ENCODE measurements around the gene PTPRZ1.

PTPRZ1 gene

GRCh38 chr7:121954803-121955202 is 81.8 kb downstream of the PTPRZ1 start:
- DNase-seq (ENCODE audit: low read depth in 2 of 2), result no peak

- no peak for DNase-seq (ENCODE audit: low read depth in 2 of 2)
Observed at GRCh38 chr7:121957626-121958025, 84.7 kb downstream of the PTPRZ1 start.

GRCh38 chr7:121960678-121961077 is 87.7 kb downstream of the PTPRZ1 start:
- DNase-seq (ENCODE audit: low read depth in 2 of 2), result no peak

- no peak for DNase-seq (ENCODE audit: low read depth in 2 of 2)
Observed at GRCh38 chr7:121961089-121961867, 88.3 kb downstream of the PTPRZ1 start.

- DNase-seq (ENCODE audit: low read depth in 2 of 2), result no peak
Observed at GRCh38 chr7:121966276-121966934, 93.4 kb downstream of the PTPRZ1 start.

GRCh38 chr7:121966935-121967332 is 94.0 kb downstream of the PTPRZ1 start:
- DNase-seq (ENCODE audit: low read depth in 2 of 2), result no peak

- DNase-seq (ENCODE audit: low read depth in 2 of 2), result no peak
Observed at GRCh38 chr7:121985476-121986030, 112.6 kb downstream of the PTPRZ1 start.

GRCh38 chr7:121992068-121992467 is 119.1 kb downstream of the PTPRZ1 start:
- DNase-seq (ENCODE audit: low read depth in 2 of 2), result no peak

- DNase-seq (ENCODE audit: low read depth in 2 of 2), result no peak
Observed at GRCh38 chr7:121994625-121995410, 121.9 kb downstream of the PTPRZ1 start.

GRCh38 chr7:122006687-122007086 is 133.7 kb downstream of the PTPRZ1 start:
- no peak for DNase-seq (ENCODE audit: low read depth in 2 of 2)

- no peak for DNase-seq (ENCODE audit: low read depth in 2 of 2)
Observed at GRCh38 chr7:122010116-122010515, 137.2 kb downstream of the PTPRZ1 start.

GRCh38 chr7:122013065-122013464 is 140.1 kb downstream of the PTPRZ1 start:
- no peak for DNase-seq (ENCODE audit: low read depth in 2 of 2)

GRCh38 chr7:122013630-122014029 is 140.7 kb downstream of the PTPRZ1 start:
- DNase-seq (ENCODE audit: low read depth in 2 of 2), result no peak

- no peak for DNase-seq (ENCODE audit: low read depth in 2 of 2)
Observed at GRCh38 chr7:122014697-122015096, 141.7 kb downstream of the PTPRZ1 start.

GRCh38 chr7:122018032-122018431 is 145.1 kb downstream of the PTPRZ1 start:
- DNase-seq (ENCODE audit: low read depth in 2 of 2), result no peak

- DNase-seq (ENCODE audit: low read depth in 2 of 2), result no peak
Observed at GRCh38 chr7:122027058-122027457, 154.1 kb downstream of the PTPRZ1 start.

- no peak for DNase-seq (ENCODE audit: low read depth in 2 of 2)
Observed at GRCh38 chr7:122033641-122034040, 160.7 kb downstream of the PTPRZ1 start.

GRCh38 chr7:122035876-122036275 is 162.9 kb downstream of the PTPRZ1 start:
- no peak for DNase-seq (ENCODE audit: low read depth in 2 of 2)

- no peak for DNase-seq (ENCODE audit: low read depth in 2 of 2)
Observed at GRCh38 chr7:122038134-122038533, 165.2 kb downstream of the PTPRZ1 start.

GRCh38 chr7:122038904-122039303 is 165.9 kb downstream of the PTPRZ1 start:
- DNase-seq (ENCODE audit: low read depth in 2 of 2), result no peak

- no peak for DNase-seq (ENCODE audit: low read depth in 2 of 2)
Observed at GRCh38 chr7:122040147-122040546, 167.2 kb downstream of the PTPRZ1 start.

- DNase-seq (ENCODE audit: low read depth in 2 of 2), result no peak
Observed at GRCh38 chr7:122046402-122046801, 173.4 kb downstream of the PTPRZ1 start.
